Neural crest cell (in vitro differentiated cells): ENCODE measurements around the gene ABCA13. TPM values are rescaled to one million over a fixed set of nuclear protein-coding genes. Genes with fewer than 3 reads are reported as not detected.

Source experiments
- DNase-seq: peaks from one replicate; pipeline ENCODE4 v3.0.0; 2021; ENCODE audit warnings: low read depth, mixed read lengths, low spot score
- H3K27ac Mint-ChIP-seq: one replicate; pipeline ENCODE4 v1.8.0; 2021; ENCODE audit warnings: mild to moderate bottlenecking, mixed read lengths; ENCODE audit not compliant: unreplicated experiment
- H3K27me3 Mint-ChIP-seq: 2 replicates; pipeline ENCODE4 v1.8.0; 2021; ENCODE audit warnings: low read depth, mild to moderate bottlenecking, mixed read lengths
- H3K36me3 Mint-ChIP-seq: 2 replicates; pipeline ENCODE4 v1.8.0; 2021; ENCODE audit warnings: low read depth, mild to moderate bottlenecking, mixed read lengths
- H3K4me1 Mint-ChIP-seq: 2 replicates; pipeline ENCODE4 v1.8.0; 2021; ENCODE audit warnings: mixed read lengths
- H3K4me3 Mint-ChIP-seq: one replicate; pipeline ENCODE4 v1.8.0; 2021; ENCODE audit warnings: mild to moderate bottlenecking, mixed read lengths
- H3K9me3 Mint-ChIP-seq: 2 replicates; pipeline ENCODE4 v1.8.0; 2021; ENCODE audit warnings: mixed read lengths
- CTCF ChIP-seq: fragments of 200-600 bp; sonication (generic); conservative IDR thresholded peaks from 2 replicates; pipeline ENCODE4 v1.5.0; 2021; ENCODE audit warnings: antibody characterized with exemption, mild to moderate bottlenecking
- total RNA-seq: library from RNA; stranded (reverse); gene quantifications from 2 replicates; pipeline ENCODE4 v1.2.1, GENCODE V29; 2021

Gene ABCA13
- total RNA-seq, 1 donor from 2014 or later, result 0.89 TPM

GRCh38 chr7:48305661-48306060, 134.4 kb downstream of the ABCA13 start:
- Mint-ChIP-seq H3K4me3 (no peak overlapping the region), H3K9me3 (no peaks in the 10 kb centered on the region), H3K4me1 (no peaks in the 10 kb centered on the region), H3K27me3 (no peaks in the 10 kb centered on the region), H3K36me3 (no peaks in the 10 kb centered on the region), H3K27ac (no peak overlapping the region)
- no peak for DNase-seq
- TF ChIP-seq CTCF, result no peak

- no peak overlapping the region for H3K4me3 Mint-ChIP-seq
- H3K9me3 Mint-ChIP-seq, result no peaks in the 10 kb centered on the region
- no peak for DNase-seq
- H3K36me3 Mint-ChIP-seq, result no peaks in the 10 kb centered on the region
- H3K27me3 Mint-ChIP-seq, result no peaks in the 10 kb centered on the region
- no peak overlapping the region for H3K27ac Mint-ChIP-seq
- TF ChIP-seq CTCF, result no peak
- no peaks in the 10 kb centered on the region for H3K4me1 Mint-ChIP-seq
Measured at GRCh38 chr7:48307041-48307714, 135.9 kb downstream of the ABCA13 start.

GRCh38 chr7:48309720-48310119, 138.5 kb downstream of the ABCA13 start:
- Mint-ChIP-seq H3K9me3 (no peaks in the 10 kb centered on the region), H3K36me3 (no peaks in the 10 kb centered on the region), H3K4me3 (no peak overlapping the region), H3K27ac (no peak overlapping the region), H3K27me3 (no peaks in the 10 kb centered on the region), H3K4me1 (no peaks in the 10 kb centered on the region)
- DNase-seq, result no peak
- TF ChIP-seq CTCF, result no peak

- no peak overlapping the region for H3K4me3 Mint-ChIP-seq
- no peak for TF ChIP-seq CTCF
- H3K27ac Mint-ChIP-seq, result no peak overlapping the region
- H3K9me3 Mint-ChIP-seq, result peaks cover 2% of the 10 kb centered on the region
- H3K27me3 Mint-ChIP-seq, result no peaks in the 10 kb centered on the region
- DNase-seq, result no peak
- H3K36me3 Mint-ChIP-seq, result no peaks in the 10 kb centered on the region
- H3K4me1 Mint-ChIP-seq, result no peaks in the 10 kb centered on the region
Measured at GRCh38 chr7:48311464-48312100, 140.3 kb downstream of the ABCA13 start.

- Mint-ChIP-seq H3K36me3 (no peaks in the 10 kb centered on the region), H3K27ac (no peak overlapping the region), H3K4me1 (no peaks in the 10 kb centered on the region), H3K9me3 (peaks cover 2% of the 10 kb centered on the region), H3K4me3 (no peak overlapping the region), H3K27me3 (no peaks in the 10 kb centered on the region)
- TF ChIP-seq CTCF, result no peak
- no peak for DNase-seq
Measured at GRCh38 chr7:48312151-48312550, 140.9 kb downstream of the ABCA13 start.
